ENCODE results near the gene RASL10A.

Gene RASL10A

GRCh38 chr22:29337631-29338284 is 22.3 kb upstream of the RASL10A start:
- DNase-seq, result no peak

GRCh38 chr22:29336751-29337490 is 21.4 kb upstream of the RASL10A start:
- no peak for DNase-seq

GRCh38 chr22:29335656-29336055 is 20.2 kb upstream of the RASL10A start:
- DNase-seq, result no peak

GRCh38 chr22:29334696-29335344 is 19.3 kb upstream of the RASL10A start:
- DNase-seq, result no peak

GRCh38 chr22:29334148-29334547 is 18.7 kb upstream of the RASL10A start:
- no peak for DNase-seq

GRCh38 chr22:29332886-29333496 is 17.5 kb upstream of the RASL10A start:
- DNase-seq, result no peak

GRCh38 chr22:29331658-29332300 is 16.3 kb upstream of the RASL10A start:
- DNase-seq, result no peak

GRCh38 chr22:29331213-29331612 is 15.7 kb upstream of the RASL10A start:
- no peak for DNase-seq

- DNase-seq, result no peak
These were observed 15.3 kb upstream of the RASL10A start for GRCh38 chr22:29330753-29331152.

- no peak for DNase-seq
These were observed 14.8 kb upstream of the RASL10A start for GRCh38 chr22:29330291-29330690.

- DNase-seq, result no peak
These were observed 14.1 kb upstream of the RASL10A start for GRCh38 chr22:29329581-29329980.

- DNase-seq, result no peak
These were observed 13.3 kb upstream of the RASL10A start for GRCh38 chr22:29328566-29329500.

GRCh38 chr22:29328055-29328454 is 12.6 kb upstream of the RASL10A start:
- no peak for DNase-seq

GRCh38 chr22:29327089-29327764 is 11.7 kb upstream of the RASL10A start:
- no peak for DNase-seq

- no peak for DNase-seq
These were observed 11.0 kb upstream of the RASL10A start for GRCh38 chr22:29326481-29326880.

- no peak for DNase-seq
These were observed 10.4 kb upstream of the RASL10A start for GRCh38 chr22:29325785-29326315.

- DNase-seq, result no peak
These were observed 9.9 kb upstream of the RASL10A start for GRCh38 chr22:29325356-29325755.

- DNase-seq, result no peak
These were observed 8.1 kb upstream of the RASL10A start for GRCh38 chr22:29323641-29324040.

- no peak for DNase-seq
These were observed 5.0 kb upstream of the RASL10A start for GRCh38 chr22:29320546-29320945.

- DNase-seq, result no peak
These were observed 3.6 kb upstream of the RASL10A start for GRCh38 chr22:29319072-29319471.

GRCh38 chr22:29317827-29318454 is 2.4 kb upstream of the RASL10A start:
- DNase-seq, result no peak
